Epithelial cell of proximal tubule (primary cell): ENCODE data around the gene PIK3C2B. TPM values are rescaled to one million over a fixed set of nuclear protein-coding genes. Genes with fewer than 3 reads are reported as not detected.

Source experiments
- DNase-seq: peaks from one replicate; pipeline ENCODE4 v3.0.0-alpha.2; 2011; ENCODE audit warnings: low read depth
- H3K4me3 ChIP-seq: 2 replicates; pipeline ENCODE4 v1.5.1; 2011; ENCODE audit warnings: low read depth, mild to moderate bottlenecking, low read length
- CTCF ChIP-seq: conservative IDR thresholded peaks from 2 replicates; pipeline ENCODE4 v1.5.1; 2012; ENCODE audit warnings: low read depth, mild to moderate bottlenecking, low read length
- total RNA-seq: library from RNA; depleted of rRNA; stranded (reverse); fragments of >200 nt; gene quantifications from 2 replicates; pipeline ENCODE4 v1.2.3, GENCODE V29; 2015

The PIK3C2B gene
- 1.0 and 2.1 TPM in 2 replicates for total RNA-seq

GRCh38 chr1:204494281-204495077 lies at the start of gene PIK3C2B:
Gene PIK3C2B, minus strand, starts transcription at chr1:204494805. Its CDS starts 25,003 bp downstream, at chr1:204469802.
- DNase-seq, result no peak
- peak within 1 kb of the TSS; percentile 92 for H3K4me3 ChIP-seq
- peak; percentile 46 for TF ChIP-seq CTCF

- no peak overlapping the region for H3K4me3 ChIP-seq
- peak; percentile 29 for DNase-seq
- no peak for TF ChIP-seq CTCF
Observed at GRCh38 chr1:204544321-204544720, 49.7 kb upstream of the PIK3C2B start.

DNA sequence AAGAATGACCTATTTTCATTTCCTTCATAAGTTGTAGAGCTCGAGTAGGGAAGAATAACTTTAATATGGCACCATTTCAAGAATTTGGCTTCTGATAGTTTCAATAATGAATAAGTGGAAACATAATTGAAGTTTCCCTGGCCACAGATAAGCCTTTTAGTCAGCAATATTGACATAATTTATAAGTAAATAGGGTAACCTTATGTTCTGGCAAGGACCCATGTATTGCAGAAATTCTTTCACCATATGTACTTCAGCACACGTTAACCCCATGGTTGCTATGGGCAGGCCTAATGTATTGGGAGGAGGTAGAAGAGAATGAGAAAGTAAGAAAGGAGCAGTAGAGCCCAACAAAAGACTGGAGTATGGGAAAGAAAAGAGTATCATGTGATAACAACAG lies 47.0 kb upstream of the PIK3C2B start:
- no peak overlapping the region for H3K4me3 ChIP-seq
- TF ChIP-seq CTCF, result no peak
- DNase-seq, result no peak

- H3K4me3 ChIP-seq, result no peak overlapping the region
- DNase-seq, result no peak
- no peak for TF ChIP-seq CTCF
Observed at GRCh38 chr1:204532832-204533231, 38.2 kb upstream of the PIK3C2B start.

GRCh38 chr1:204530932-204531331 lies 36.3 kb upstream of the PIK3C2B start:
- no peak for TF ChIP-seq CTCF
- H3K4me3 ChIP-seq, result no peak overlapping the region
- no peak for DNase-seq

DNA sequence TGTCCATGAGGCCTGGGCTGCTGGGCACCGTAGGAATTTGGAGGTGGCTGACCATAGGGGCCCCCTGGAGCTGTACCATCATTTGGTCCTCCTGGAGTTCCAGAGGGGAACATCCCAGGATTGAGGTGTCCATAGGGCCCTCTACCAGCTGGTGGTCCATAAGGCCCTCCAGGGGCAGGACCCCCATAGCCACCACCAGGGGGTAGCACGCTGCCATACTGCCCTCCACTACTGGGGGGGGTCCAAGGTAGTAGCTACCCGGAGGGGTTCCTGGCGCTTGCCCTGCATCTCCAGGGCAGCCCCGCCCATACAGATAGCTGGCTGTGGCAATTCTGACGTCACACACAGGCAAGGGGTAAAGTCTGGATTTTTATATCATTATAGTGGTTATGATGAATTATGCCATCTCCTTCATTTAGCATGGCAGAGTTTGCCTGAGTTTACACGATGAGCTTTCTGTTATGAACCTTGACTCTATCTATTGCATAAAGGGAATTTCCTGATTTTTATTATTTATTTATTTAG lies 34.8 kb upstream of the PIK3C2B start:
- H3K4me3 ChIP-seq, result no peak overlapping the region
- TF ChIP-seq CTCF, result peak; percentile 10
- no peak for DNase-seq

- H3K4me3 ChIP-seq, result no peak overlapping the region
- no peak for TF ChIP-seq CTCF
- no peak for DNase-seq
Observed at GRCh38 chr1:204528677-204529076, 34.1 kb upstream of the PIK3C2B start.
